Stimulated activated CD8-positive, alpha-beta memory T cell treated with anti-CD3 and anti-CD28 coated beads, Interleukin-7, amount 100 ng/mL, for 1 hour (primary cell): ENCODE data around the gene TRIM9.

Experiments
- DNase-seq, 2 donors: peaks; one replicate each; pipeline ENCODE4 v3.0.0-alpha.2; 2020; ENCODE audit warnings: low read depth in 2 of 2

Gene TRIM9

DNA sequence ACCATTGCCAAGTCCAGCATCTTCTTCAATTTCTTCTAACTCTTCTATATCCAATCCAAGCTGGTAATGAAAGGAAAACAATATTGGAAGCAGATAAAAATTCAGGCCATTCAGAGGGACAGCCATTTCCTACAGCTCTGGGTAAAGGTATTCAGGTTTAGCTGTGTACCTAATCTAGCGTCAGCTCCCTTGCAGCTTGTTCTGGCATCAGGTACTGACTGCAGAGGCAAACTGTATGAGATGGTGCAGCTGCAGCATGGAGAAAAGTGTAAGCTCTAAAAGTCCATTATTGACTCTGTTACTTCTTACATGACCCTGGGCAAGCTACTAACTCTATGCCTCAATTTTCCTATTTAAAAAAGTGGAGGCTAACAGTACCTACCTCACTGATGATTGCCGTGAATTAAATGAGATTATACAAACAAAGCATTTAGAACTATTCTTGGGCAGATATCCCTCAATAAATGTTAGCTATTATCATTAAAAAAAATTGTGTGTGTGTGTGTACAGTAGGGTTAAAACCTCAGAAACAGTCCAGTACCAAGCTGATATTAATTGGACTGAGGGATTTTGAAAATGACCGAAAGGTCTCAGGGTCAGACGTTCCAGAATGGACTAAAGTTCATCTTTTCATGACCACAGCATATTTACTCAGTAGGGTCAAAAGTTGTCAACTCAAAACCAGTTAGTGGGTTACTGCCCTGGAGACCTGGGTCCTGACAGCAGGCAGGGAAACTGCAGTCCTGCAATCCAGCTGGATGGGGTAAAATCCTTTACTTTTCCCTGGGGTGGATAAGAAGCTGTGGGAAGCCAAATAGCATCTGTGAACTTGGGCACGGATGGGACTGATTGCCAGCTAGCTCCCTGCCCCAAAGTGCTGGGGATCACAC is 159.5 kb downstream of the TRIM9 start:
- no peak for DNase-seq

DNA sequence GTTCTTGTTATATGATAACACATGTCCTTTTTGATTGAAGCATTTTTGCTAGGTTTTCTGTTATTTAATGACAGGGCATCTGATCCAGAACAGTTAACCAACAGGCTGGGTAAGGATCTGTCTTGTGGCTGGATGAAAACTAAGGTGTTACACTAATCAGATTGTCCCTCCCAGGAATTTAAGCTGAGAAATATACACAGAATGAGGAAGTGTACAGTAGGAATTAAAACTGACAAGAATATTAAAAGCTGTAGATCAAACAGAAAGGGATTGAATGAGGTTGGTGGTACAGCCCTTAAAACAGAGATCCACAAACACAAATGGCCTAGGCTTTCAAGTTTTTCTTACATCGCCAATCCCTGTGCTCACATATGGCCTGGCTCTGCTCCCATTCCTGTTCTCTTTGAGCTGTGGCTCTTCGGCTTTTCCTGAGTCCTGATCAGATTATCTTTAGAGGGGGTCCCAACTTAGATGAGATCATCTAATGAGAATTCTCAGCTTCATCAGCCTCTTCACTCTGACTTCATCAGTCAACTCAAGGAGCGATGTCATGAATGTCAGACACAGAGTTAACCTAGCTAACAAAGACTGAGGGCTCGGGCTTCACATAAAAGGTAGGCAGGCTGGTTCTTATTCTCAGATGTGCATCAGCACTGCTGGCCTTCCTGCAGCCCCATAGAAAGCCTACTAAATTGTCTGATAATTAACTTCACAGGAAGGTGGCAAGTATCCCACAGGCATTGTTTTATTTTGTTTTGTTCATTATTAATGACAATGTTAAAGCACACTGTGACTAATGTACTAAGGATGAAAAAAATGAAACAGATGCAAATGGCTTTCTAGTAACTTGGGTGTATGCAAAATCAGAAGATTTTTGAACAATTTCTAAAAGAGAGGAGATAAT is 162.1 kb downstream of the TRIM9 start:
- DNase-seq = no peak

DNA sequence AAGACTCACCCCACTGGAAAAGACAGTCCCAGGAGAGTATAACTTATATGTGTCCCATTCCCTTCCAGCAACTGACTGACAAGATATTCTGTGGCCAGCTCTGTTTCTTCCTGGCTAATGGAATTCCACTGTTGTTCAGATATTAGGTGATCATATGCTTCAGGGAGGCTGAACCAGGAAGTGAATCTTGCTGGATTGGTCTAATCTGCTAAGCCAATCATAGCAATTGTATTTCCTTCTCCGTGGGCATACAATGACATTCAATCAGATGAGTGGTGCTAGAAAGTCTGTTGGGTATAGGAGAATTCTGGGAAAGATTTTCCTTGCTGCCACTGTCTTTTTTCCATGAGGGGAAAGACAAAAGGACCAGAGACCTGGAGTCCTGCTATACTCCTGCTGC is 162.7 kb downstream of the TRIM9 start:
- DNase-seq = no peak

DNA sequence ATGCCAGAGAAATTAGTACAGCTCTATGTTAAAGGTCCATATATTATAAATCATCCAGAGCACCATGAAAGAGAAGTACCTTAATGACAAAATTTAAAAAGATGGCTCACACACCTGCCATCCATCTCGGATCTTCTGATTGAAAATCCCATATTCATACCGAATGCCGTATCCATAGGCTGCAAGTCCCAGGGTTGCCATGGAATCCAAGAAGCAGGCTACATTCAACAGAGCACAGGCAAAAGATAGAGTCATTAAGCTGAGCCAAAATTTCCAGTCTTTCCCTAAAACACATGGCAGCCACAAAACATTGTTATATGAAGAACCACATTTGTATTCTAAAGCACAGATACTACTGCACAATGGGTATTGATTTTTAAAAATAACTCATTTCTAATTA is 163.3 kb downstream of the TRIM9 start:
- DNase-seq = no peak

DNA sequence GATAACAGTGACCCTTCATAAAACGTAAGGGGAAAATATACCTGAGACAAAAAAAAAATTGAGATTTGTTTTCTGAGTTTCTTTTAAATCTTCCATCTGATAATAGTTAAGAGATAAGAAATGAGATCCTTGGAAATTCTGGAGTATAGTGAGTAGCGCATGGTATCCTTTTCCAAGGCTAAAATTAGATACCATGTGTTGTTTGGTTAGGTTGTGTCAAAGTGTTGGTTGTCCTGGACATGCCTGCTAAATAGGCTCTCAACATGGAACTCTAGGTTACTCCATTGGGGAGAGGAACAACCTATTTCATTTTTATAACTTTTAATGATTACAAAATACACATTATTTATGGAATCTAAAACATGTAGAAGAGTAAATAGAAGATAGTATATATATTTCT is 165.4 kb downstream of the TRIM9 start:
- no peak for DNase-seq

DNA sequence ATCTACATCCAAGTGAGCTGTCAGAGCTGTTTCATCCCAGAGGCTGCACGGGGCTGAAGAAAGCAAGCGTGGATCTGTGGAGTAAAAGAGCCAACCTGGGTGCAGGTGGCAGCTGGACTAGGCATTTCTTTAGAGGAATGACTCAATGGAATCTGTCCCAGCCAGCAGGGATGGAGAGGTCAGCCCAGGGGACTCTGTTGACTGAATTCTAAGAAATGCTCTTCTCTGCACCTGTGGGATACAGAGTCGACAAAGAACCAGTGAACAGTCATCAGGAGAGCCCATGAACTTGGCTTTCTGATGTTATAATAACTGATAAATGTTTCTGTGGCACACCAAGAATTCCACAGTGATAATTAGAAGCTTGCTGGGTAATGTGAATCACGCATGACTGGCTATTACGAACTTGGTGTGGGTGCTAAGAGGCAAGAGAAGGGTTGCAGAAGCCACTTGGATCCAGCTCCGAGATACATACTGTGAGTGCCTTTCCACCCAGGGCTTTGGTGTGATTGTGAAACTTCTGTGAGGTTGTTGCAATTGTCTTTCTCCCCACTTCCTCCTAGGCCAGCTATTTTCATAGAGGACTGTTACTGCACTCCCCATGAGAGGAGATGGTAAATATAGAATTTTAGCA is 166.8 kb downstream of the TRIM9 start:
- DNase-seq = no peak

DNA sequence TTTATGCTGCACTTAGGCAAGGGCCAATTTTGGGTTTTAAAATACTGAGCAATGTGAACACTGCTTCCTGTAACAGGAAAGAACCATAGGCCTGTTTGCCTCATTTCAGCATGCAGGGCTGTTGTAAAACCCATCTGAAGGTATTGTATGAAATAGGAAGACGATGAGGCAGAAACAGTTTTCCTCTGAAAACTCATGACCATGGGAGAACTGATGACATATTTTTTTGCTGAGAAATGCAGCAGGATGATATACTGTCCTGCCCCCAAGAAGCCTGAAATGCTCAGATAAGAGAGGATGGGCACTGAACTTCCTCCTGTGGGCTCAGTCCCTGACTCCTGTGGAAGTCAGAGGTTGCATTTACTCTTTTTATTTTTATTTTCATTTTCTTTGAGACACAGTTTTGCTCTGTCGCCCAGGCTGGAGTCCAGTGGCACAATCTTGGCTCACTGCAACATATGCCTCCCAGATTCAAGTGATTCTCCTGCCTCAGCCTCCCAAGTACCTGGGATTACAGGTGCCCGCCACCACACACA is 168.0 kb downstream of the TRIM9 start:
- DNase-seq = no peak
